Epidermal melanocyte (primary cell): ENCODE data around the gene ITPK1.

Experiments used
- DNase-seq: peaks from one replicate; pipeline ENCODE4 v3.0.0; 2011; ENCODE audit warnings: low spot score; ENCODE audit not compliant: insufficient read length

The ITPK1 gene

DNA sequence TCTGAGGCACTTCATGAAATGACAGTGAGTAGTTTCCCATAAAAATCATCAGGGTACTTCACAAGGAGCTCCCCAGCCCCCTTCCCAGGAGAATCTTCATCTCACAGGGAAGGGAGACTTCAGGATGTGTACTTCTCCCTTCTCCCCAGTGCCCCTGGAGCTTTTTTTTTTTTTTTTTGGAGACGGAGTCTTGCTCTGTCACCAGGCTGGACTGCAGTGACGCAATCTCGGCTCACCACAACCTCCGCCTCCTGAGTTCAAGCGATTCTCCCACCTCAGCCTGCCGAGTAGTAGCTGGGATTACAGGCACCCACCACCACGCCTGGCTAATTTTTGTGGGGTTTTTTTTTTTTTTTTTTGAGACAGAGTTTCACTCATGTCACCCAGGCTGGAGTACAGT is 10.4 kb downstream of the ITPK1 start:
- DNase-seq, result no peak

DNA sequence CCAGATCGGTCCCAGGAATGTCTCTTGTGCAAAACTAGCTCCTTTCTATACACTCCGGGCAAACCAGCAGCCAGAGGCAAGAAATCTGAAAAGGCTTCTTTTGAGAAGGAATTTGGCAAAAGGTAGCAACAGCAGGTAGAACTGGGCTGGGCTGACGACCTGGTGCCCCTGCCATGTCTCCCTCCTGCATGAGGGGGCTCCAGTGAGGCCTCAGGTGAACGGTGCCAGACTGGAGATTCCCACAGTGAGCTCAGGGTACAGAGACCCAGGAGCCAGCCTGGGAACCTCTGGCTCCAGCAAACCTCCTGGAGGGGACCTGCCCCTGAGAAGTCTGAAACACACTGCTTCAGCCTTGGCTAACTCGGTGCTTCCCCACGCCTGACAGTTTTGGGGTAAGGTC is 10.8 kb downstream of the ITPK1 start:
- DNase-seq, result no peak

DNA sequence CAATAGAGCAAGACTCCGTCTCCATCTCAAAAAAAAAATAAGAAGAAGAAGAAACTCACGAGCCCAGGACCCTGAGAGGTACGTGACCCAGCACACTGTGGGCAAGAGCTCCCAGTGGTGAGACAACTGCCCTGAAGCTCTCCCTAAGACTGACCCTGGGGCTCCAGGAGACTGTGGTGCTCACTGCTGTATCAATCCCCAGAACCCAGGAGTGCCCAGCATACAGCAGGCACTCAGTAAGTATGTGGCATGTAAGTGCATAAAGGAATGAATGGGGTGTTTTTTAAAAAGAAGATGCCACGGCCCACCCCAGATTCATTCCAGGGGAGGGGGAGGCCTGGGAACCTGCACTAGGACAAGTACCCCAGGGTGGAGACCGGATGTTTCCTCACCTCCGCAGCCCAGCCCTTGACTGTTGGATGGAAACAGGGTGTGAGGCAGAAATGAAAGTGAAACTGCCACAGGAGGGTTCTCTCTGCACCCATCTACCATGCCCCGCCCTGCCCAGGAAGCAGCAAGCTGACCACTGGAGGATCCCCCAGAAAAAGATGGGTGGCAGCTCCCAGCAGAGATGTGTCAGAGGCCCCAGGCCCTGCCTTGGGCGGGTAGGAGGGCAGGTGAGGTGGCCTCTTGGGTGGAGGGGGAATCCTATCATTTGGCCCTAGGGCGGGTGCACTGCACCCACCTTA is 12.2 kb downstream of the ITPK1 start:
- DNase-seq, result no peak

DNA sequence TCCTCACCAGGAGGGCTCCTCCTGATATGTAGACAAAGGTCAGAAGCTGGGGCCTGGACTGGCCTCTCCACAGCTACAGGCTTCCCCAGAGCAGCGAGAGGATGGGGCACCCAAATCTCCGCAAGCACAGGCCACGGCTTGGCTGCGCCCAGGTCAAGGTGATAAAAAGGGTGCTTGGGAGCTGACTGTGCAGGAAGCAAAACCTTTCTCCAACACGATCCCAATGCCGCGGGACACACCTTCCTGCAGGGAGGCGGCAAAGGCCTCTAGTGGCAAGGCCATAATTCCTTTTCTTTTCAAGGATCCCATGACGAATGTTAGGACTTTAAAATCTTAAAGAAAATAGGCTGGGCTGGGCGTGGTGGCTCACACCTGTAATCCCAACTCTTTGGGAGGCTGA is 13.6 kb downstream of the ITPK1 start:
- no peak for DNase-seq

DNA sequence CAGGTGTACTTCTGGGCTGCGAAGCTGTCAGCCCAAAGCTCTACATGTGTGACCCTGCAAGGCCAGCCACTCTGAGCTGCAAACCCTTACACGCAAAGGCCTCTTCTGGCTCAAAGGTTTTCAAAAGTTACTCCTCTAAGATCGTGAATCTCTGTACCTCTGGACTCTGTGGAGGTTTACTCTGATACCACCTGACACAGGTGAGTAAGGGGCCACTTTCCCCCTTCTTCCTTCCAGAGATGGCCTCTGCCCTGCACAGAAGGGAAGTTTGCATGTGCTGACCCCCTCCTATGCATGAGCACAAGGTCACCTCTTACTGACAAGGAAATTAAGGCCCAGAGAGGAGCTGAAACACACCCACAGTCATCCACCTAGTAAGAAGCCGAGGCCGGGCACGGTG is 14.5 kb downstream of the ITPK1 start:
- no peak for DNase-seq

DNA sequence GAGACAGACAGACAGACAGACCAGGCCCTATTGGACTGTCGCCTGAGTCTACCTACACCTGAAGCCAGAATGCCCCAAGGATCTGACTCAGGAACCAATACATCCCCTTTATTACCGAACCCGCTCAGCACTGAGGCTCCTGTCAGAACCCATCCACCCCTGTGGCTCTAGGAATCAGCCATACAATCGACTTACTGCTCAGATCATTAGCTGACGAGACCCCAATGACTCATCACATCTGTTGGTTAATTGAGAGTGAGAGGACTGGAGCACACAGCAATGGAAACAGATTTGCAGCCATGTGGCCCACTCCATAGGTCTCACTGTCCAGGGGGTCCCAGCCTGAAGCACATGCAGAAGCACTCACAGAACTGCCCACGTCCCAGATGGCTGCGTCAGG is 15.2 kb downstream of the ITPK1 start:
- DNase-seq, result peak; percentile 11

DNA sequence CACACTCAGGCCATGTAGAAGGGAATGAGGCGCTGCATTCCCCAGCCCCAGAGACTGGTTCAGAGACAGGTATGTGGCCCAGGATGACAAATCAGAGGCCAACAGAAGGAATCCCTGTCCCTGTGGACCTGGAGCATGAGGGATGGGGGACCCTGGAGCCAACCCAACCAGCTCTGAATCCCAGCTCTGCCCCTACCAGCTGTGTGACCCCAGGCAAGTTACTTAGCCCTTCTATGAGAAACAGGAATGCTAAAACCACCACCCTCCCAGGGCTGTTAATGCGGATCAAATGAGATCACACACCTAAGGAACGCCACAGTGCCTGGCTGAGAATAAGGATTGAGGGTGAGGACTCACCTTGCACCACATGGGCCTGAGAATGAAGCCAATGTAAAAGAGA is 15.6 kb downstream of the ITPK1 start:
- DNase-seq, result peak; percentile 15

DNA sequence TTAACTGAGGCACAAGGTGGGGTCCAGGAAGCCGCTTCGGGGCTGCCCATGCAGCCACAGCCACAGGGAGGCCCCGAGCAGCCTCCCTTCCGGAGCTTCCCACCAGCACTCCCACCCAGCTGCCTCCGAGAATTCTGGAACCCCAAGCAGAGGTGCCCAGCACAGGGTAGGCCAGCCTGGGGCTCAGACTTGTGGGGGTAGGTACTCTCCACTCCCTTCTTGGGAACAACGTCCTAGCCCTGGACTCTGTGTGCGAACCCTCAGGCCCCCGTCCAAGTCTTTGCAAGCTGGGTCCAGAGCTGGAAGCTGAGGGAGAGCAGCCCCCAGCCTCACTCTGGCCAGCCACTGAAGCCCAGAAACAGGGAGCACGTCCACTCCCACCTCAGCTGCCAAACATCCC is 16.1 kb downstream of the ITPK1 start:
- peak; percentile 5 for DNase-seq

DNA sequence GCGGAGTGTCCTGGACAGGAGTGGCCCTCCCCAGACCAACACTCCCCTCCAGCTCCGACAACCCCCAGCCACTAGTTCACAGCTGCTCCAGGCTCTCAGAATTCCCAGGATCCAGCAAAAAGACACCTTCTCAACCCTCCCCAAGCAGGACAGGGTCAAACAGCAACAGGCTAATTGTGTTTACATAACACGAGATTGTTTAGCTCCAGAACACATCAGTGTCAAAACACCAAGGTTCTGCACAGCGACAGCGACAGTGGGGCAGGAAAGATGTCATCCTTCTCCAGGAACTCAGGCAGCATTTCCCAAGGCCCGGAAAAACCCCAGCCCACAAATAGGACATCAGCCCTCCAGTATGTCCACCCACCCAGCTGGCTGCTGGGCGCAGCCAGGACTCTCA is 16.5 kb downstream of the ITPK1 start:
- no peak for DNase-seq

DNA sequence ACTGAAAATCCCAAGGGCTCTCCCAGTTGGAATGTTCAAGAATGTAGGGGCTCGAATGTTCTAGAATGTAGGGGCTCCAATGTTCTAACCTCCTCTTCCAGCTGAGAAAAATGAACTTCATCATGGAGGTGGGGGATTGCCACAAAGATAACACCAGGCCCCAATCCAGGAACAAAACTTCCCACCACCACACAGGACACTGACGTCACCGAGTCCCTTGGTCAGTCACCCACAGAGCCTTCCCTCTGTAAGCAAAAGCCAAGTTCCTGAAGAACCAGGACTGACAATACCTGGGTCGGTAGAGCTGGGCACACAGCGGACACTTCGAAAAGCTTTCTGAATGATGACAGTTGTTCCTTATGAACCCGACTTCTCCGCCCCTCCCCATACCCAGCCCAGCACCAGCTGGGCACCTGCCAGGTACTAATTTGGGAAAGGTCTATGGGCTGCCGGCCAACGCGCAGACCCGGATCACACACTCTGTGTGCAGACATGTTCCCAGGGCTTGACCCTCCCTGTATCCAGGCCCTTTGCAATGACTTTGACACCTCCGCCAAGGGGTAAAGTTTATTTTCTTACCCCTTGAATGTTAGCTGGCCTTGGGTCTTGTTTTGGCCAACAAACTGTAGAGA is 18.9 kb downstream of the ITPK1 start:
- DNase-seq, result no peak

DNA sequence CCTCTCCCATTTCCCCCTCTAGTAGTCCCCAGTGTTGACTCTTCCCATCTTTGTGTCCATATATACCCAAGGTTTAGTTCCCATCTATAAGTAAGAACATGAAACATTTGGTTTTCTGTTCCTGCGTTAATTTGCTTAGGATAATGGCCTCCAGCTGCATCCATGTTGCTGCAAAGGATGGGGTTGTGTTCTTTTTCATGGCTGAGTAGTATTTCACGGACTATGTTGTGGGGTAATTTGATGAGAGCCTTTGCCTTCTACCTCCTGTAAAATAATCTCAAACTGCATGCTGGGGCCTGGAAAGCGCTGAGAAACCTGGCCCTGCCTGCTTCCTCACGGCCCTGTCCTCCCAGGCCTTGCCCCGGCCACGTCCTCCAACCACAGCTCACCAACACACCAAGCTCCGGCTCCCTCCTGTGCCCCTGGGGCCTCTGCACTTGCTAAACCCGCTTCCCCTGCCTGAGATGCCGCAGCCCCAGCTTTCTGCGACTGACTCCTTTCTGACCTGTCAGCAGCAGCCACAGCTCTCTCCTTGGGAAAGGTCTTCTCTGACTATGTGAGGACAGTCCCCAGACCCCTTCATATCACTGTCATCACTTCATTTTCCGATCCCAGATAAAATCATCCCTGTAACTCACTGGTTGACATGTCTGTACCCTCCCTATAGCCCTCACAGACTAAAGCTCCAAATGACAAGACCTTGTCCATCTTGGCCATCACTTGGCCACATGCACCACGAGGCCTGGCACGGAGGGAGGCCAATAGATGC is 19.8 kb downstream of the ITPK1 start:
- no peak for DNase-seq

DNA sequence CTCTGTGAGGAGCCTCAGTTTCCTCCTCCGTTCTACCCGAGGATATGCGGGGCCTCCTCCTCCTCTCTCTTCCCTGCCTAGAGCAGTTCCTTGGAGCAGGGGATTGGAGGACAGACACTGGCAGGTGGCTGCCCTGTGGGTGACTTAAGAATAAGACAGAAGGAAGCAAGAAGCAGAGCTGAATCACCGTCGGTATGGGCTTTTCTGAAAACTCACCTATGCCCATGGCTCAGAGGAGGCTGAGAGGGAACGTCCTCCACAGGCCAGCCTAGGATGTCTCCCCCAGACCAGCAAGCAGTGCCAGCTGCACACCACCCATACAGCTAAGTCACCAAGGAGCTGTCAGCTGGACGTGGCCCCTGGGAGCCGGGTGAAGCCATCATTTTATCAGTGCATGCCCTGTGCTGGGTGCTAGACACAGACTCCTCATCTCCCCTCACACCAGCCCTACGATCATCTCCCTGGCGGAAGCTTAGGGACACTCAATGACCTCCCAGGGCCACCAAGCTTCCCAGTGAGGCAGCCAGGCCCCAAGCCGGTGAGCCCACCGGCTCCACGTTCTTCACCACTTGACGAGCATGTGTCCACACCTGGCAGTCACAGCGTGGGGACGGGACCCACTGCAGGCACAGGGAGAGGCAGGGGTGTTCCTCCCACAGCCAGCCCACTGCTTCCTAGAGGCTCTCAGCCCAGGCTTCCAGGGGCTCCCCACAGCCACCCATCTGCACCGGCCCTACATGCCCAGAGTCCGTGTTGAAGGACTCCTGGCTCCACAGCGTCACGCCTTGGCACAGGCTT is 21.4 kb downstream of the ITPK1 start:
- DNase-seq, result no peak

DNA sequence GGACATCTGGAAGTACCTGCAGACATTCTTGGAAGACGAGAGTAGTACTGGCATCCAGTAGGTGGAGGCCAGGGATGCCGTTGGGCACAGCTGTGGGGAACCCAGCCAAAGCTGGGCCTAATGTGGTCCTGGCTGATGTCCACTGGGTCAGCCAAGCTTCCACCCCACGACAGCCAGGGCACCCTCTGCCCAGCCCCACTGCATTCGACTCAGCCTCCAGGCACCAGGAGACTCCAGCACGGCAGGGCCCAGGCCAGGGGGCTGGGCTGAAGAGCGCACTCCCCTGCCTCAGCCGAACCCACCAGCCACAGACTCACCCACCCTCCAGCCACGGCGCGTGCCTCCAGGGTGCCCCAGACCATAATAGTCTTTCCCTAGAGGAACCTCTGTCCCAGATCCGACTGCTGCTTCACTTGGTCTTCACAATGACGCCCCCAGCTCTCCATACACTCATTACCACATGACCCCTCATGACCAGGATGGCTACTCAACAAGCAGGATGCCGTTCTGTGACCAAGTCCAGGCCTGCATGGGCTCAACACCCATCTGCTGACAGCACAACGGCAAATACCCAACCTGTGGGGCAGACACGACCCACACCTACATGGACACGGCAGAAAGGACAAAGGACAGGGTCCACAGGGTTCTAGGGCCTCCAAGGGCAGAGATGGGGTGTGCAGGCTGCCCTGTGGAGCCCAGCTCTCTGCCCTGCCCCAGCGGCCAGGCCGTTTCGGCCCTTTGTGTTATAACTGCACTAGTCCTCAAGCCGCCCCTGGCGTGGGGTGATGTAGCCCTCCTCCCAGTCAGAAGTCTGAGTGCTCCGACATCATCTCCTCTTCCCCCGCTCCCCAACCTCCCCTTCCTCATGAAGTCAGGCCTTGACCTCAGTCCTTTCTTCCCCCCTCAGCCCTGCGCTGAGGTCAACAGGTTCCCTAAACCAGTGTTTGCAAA is 22.8 kb downstream of the ITPK1 start:
- DNase-seq, result peak; percentile 23

DNA sequence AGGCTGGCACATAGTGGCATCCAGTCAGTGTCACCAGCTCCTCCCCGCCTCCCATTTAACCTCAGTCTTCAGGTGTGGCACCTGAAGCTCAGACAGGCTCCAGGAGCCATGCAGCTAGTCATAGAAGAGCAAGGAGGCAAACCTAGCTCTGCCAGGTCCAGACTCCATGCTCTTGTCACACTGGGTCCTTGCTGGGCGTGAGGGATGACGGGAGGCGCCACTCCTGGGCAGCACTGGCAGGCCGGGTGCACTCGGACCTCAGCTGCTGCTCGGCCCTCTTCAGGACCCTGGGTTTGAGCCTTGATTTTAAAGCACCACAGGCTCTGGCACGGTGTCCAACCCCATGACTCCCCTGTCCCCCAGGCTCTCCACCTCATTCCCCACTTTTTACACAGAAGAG is 24.1 kb downstream of the ITPK1 start:
- DNase-seq, result no peak

DNA sequence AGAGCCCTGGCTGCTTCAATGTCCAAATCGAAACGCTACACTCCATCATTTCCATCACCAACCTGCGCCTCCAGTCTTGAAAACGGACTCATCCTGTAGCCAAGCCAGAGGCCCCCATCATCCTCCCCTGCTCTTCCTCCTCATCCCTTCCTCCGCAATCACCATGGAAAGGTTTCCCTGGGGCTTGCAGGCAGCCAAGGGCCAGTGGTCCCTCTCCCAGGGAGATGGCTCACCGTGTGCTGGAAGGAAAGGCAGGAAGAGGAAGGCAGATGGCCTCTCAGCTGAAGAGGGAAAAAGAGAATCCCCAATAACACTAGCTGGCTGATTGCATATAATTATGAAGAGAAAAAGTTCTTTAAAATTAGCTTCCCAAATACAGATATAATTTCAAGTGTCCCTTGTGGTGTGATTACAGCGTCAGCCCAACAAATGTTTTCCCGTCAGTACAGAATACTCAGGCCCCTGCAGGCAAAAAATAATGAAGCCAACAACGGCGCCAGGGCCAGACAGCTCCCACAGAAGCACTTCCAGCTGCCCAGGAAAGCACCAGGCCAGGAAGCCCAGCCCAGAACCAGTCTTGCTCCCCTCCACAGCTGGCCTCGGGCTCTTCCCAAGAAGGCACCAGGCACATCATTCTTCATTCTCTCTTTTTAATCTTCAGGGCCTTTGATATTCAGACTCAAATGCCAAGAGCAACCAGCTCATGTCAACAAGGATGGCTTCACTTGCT is 24.7 kb downstream of the ITPK1 start:
- DNase-seq, result peak; percentile 87

DNA sequence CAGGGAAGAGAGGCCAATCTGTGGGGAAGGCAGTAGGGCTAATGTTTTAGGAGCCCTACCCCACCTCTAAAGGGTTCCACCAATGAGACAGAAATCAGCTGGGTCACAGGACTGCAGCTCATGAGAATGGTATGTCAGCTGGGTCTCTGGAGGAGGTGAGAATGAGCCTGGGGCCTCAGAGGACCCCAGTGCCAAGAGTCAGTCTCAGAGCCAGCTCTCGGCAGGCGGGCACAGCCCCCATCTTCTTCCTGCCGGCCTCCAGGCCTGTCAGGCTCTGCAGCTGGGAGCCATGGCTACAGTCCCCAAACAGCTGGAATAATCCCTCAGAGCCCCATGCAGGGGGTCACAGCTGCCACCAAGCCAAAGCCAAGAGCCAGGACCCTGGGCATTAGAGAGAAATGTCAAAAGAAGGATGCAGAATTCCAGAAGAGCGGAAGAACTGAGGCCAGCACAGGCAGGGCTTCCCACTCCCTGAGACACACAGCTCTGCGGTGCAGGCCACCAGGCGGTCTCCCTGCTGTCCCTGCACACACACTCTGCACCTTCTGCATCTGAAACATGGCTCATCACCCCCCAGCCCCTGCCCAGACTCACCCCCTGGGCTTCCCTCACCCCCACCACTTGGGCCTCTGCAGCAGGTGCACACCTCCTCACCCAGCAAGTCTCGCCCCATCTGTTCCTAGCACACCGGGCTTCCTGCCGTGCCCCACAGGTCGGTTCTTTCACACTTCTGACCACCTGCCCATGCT is 26.0 kb downstream of the ITPK1 start:
- DNase-seq, result peak; percentile 69

DNA sequence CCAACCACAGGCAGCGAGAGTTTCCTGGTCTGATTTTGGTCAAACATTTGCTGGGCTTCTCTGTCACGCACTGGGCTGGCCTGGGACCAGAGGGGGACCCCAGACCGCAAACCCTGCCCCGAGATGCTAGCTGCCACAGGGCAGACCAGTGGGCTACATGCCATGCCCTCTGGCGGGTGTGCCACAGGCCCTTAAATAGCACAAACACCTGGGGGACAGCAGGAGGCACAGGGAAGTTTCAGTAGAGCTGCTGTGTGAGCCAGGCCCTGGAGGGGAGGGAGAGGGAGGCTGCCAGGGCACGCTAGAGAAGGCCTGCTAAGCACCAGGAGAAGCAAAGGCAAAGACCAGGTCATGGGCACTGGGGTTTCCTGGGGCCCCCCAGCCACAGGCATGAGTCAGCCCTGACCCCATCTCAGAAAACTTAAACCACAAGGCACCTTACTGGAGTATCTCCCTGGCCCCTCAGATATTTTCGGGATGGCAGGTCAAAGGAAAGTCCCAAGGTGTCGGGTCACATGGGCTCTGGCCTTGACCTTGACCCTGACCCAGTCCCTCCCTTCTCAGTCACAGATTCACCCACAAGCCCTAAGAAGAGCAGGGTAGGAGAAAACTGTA is 29.2 kb downstream of the ITPK1 start:
- no peak for DNase-seq

DNA sequence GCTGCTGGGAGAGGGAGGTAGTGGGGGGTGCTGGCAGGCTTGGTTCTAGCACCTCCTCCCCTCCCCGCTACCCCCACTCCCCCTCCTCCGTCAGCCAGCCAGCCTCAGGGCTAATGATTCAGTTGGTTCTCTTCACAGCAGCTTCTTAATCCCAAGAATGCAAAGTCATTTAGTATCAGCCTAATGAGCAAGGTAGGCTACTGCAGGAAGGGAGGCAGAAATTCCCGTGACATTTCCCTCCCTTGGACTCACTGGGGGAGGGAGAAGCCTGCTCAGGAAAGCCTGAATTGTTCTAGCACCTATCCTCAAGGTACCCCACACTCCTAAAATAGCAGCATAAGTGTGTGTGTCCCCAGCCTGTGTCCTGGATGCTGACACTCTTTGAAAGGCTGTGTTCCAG is 29.8 kb downstream of the ITPK1 start:
- no peak for DNase-seq
